GM18867 (cell line): ENCODE measurements around the gene DCC.
A peak's percentile ranks its signal among the peaks of the same experiment; 100 is the strongest.

Experiments used
- ATAC-seq: cut with Tn5 transposase; IDR thresholded peaks from one replicate; pipeline ENCODE4 v1.9.1; 2021; ENCODE audit warnings: mild to moderate bottlenecking, moderate library complexity; ENCODE audit not compliant: unreplicated experiment

Gene DCC, protein sequence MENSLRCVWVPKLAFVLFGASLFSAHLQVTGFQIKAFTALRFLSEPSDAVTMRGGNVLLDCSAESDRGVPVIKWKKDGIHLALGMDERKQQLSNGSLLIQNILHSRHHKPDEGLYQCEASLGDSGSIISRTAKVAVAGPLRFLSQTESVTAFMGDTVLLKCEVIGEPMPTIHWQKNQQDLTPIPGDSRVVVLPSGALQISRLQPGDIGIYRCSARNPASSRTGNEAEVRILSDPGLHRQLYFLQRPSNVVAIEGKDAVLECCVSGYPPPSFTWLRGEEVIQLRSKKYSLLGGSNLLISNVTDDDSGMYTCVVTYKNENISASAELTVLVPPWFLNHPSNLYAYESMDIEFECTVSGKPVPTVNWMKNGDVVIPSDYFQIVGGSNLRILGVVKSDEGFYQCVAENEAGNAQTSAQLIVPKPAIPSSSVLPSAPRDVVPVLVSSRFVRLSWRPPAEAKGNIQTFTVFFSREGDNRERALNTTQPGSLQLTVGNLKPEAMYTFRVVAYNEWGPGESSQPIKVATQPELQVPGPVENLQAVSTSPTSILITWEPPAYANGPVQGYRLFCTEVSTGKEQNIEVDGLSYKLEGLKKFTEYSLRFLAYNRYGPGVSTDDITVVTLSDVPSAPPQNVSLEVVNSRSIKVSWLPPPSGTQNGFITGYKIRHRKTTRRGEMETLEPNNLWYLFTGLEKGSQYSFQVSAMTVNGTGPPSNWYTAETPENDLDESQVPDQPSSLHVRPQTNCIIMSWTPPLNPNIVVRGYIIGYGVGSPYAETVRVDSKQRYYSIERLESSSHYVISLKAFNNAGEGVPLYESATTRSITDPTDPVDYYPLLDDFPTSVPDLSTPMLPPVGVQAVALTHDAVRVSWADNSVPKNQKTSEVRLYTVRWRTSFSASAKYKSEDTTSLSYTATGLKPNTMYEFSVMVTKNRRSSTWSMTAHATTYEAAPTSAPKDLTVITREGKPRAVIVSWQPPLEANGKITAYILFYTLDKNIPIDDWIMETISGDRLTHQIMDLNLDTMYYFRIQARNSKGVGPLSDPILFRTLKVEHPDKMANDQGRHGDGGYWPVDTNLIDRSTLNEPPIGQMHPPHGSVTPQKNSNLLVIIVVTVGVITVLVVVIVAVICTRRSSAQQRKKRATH (N-terminal part only)

DNA sequence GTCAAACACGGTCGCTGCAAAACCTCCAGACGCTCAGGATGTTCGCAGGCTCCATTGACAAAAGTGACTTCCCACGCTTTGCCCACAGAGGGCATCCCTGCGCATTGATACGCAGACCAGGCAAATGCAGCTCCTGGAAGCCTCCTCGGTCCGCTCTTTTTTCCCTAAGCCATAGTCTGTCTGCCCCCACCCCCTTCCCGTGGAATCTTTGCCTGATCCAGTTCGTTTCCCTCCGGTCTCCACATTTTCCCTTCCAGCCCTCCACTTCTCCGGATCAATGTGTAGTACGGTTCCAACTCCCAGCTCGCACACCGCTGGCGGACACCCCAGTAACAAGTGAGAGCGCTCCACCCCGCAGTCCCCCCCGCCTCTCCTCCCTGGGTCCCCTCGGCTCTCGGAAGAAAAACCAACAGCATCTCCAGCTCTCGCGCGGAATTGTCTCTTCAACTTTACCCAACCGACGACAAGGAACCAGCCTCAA, at the start of gene DCC:
Gene DCC (plus strand): TSS at position 307 of the 481 bp plus-strand sequence. CDS start 591 bp downstream, outside the sequence.
- ATAC-seq: peak; percentile 48

DNA sequence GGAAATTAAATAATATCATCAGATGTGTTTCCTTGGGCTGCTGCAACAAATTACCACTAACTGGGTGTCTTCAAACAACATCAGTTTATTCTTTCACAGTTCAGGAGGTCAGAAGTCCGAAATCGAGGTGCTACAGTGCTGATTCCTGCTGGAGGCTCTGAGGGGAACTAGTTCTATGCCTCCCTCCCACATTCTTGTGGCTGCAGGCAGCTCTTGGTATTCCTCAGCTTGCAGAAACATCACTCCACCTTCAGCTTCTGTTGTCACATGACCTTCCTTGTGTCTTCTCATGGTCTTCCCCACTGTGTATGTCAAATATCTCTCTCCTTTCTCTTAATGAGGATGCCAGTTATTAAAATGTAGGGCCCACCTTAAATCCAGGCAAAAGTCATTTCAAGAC, 29.3 kb upstream of the DCC start:
- ATAC-seq: no peak

DNA sequence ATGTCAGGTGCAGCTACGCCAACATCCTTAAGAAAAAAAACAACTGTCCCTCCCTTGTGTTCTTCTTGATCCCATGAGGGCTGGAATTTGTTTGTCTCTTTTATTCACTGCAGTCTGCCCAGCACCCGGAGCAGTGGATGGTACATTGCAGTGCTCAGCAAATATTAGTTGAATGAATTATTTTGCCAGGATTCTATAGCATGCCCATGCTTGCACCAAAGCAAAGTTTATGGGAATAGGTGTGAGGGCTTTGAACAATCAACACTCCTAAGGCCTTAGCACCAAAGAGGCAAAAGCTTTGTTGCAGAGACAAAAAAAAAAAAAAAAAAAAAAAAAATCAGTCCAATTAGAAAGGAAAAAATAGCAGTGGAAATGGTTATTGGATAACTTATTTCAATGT, 28.7 kb upstream of the DCC start:
- ATAC-seq: no peak

DNA sequence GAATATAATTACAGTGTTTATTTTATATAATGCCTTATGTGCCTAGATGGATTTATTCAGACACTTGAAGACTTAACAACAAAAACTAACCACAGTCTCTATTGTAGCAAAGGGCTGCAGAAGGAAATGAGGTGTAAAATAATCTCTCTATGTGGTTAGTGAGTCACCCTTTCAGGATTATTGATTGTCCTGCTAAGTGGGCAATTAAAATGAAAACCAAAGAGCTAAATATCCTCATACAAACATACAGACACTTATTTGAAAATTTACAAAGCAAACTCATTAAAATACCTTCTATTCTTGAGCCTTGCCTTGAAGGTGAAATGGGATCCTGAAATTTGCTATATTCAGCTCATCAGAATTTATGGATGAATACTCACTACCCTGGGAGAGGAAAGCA, 27.7 kb upstream of the DCC start:
- ATAC-seq: no peak

DNA sequence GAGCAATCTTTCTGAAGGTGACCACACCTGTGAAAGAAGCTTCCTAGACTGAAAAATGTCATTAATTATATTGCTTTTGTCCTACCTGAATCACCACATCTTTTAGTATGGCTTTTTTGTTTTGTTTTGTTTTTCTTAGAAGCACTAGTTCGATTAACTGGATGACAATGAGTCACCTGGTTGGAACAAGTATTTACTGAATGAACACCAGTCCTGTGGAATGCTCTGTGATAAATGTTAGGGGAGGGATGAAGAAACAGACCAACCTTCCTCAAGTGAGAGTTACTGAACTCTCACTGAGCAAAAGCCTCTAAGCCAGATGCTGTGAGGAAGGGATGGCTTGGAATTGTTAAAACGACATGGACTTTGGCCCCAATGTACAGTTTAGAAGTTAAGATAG, 26.8 kb upstream of the DCC start:
- no peak for ATAC-seq

DNA sequence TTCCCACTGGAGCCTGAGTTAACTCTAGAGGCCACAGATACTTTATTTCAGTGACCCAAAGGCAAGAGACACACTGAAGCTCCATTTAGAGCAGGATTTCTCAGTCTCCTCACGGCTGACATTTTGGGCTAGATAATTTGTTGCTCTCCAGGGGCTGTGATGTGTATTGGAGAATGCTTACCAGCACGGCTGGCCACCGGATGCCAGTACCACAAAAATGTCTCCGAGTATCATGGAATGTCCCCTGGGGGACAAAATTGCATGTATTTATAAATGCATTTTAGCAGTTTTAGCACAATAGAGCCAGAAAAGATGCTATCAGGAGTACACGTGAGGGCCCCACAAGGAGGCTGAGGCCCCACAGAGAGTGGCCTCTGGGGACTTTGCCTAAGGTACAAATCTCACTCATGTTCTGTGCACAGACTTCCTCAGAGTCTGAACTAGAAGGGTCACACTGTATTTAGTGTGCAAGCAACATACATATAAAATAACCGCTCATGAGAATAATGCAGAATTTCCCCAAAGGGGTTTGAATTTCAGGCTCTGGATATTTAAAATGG, 20.5 kb upstream of the DCC start:
- ATAC-seq: no peak

DNA sequence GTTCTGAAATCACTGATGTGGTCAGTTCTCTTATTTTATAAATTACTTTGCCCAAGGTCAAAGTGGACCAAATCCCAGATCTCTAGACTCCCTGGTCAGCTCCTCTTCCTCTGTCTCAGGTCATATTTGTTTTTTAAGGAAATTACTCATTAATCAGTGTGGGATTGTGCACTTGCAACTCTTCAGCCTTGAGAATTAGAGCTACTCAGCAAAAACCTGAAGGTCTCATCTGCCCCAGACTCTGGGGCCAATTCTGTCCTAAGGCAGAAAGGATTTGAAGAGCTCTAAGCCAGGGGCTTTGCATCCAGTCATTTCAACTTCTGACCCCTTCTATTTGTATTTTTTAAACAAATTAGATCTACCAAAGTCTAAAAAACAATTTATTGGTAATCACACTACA, 17.7 kb upstream of the DCC start:
- ATAC-seq: no peak

DNA sequence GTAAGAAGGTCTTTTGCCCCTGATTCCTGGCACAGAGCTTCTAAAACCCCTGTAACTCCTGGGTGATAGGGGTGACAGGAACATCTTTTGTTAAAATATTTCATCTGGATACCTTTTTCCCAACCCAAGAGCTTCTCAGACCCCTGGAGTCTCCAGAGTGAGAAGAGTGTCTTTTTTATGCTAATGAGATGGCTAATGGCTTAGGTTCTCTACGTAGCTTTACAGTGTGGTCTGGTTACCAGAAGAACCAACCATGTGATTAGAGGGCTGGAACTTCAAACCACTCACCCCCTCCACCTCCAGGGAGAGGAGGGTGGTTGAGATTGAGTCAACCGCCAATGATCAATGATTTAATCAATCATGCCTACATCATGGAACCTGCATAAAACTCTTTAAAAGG, 16.2 kb upstream of the DCC start:
- no peak for ATAC-seq

DNA sequence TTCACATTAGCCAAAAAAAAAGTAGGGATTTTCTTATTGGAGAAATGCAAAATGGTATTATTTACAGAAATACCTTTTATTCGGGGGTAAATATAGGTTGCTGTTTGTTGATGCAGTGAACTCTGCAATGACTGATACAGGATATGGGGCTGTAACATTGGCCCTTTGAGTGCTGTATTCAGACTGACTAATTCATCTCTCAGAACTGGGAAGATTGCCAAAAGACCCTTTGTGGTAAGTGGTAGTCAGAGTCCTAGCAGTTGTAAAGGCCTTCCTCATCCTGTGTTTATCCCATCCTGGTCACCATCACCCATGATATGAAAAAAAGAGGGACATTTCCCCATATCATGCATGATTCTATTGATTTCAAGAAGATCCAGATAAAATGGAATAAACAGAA, 14.0 kb upstream of the DCC start:
- no peak for ATAC-seq

DNA sequence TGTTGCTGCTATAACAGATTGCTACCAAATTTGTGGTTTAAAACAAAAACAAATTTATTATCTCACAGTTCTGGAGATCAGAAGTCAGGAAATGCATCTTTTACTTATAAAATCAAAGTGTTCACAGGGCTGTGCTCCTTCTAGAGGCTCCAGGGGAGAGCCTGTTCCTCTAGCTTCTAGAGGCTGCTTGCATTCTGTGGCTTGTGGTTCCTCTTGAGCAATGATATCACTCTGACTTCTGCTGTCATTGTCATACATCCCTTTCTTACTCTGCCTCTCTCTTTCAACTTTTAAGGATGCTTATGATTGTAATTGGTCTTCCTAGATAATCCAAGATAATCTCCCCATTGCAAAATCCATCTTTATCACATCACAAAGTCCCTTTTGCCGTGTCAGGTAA, 6.1 kb upstream of the DCC start:
- ATAC-seq: no peak

DNA sequence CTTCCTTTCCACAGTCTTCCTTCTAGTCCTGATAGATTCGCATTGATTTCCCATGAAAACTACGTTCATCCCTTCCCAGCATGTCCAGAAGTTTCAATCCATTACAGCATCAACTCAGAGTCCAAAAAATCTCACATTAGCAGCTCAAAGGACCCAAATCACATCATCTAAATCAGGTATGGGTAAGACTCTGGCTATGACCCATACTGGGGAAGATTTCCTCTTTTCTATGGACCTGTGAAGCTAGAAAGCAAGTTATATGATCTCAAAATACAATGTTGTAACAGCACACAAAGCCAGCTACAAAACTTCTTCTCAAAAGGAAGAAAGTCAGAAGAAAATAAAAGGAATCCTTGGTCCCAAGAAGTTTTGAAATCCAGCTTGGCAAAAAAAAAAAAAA, 5.7 kb upstream of the DCC start:
- ATAC-seq: no peak

DNA sequence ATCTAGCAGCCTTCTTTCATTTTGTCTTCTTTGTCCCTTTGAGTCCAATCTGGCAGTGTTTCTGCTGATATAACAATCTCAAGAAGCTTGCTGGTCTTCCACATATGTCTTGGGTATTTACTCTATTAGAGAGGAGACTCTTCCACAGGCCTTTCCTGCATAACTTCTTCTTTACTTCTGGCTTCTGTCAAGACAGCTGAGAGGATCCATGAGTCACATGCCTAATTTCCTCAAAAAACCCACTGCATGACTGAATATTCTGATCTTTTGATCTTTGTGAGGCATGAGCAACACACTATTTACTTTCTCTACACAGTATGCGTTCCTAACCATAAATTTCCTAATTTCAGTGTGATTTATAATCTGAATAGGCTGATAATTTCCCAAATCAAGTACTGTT, 5.1 kb upstream of the DCC start:
- ATAC-seq: no peak

DNA sequence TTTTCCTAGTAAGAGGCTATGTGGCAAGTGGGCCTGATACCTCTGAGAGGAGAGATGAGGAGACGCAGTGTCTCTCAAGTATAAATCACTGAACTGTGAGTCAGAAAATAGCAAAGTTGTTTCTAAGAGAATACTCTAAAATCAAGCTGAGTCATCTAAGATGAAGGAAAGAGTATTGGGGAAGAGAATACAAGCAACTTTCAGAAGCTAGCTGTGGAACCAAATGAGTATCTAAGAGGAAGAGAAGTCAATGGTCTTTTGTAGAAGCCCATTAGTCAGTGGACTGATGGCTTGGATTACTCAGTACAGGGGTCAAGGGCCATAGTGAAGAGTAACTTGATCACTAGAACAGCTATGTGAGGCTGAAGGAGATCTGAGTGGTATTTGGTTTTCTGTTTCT, 2.7 kb upstream of the DCC start:
- no peak for ATAC-seq

DNA sequence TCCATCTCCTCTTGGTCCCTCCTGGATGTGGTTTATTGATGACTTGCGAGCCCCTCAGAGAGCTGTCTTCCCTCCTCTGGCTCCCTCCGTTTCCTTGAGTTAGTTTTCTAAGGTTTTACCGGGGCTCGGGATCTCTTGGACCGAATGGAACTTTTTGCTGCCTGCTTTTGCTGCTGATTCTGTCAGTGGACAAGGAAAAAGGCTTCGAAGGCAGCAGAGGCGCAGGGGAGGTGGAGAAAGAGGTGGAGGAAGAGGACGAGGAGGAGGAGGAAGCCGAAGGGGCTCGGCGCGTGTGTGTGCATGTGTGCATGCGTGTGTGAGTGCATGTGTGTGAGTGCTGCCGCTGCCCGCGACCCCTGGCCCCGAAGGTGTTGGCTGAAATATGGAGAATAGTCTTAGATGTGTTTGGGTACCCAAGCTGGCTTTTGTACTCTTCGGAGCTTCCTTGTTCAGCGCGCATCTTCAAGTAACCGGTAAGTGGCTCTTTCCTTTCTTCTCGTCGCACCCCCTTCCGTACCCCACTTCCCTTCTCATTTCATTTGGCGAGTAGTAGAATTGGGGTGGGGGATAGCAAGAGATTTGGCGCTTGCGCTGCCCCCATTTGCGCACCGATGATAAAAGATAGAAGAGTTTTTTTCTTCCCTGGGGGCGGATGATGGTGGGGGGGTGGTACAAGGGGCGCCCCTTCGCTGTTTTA, 557 bp downstream of the DCC start:
- ATAC-seq: no peak

DNA sequence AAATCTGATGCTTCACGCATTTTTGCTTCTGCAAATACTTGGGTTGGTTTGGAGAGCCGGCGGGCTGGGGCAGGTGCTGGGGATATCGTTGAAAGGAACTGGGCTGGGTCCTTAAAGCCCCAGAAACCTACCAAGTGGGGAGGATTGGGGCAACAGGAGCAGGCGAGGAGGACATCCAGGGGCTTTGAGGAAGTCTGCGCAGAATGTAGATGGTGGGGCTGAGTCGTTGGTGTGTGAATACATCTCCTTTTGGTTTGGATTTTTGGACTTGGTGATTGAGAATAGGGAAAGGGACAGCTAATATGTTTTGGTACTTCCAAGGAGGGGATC, 1.1 kb downstream of the DCC start:
- ATAC-seq: no peak

DNA sequence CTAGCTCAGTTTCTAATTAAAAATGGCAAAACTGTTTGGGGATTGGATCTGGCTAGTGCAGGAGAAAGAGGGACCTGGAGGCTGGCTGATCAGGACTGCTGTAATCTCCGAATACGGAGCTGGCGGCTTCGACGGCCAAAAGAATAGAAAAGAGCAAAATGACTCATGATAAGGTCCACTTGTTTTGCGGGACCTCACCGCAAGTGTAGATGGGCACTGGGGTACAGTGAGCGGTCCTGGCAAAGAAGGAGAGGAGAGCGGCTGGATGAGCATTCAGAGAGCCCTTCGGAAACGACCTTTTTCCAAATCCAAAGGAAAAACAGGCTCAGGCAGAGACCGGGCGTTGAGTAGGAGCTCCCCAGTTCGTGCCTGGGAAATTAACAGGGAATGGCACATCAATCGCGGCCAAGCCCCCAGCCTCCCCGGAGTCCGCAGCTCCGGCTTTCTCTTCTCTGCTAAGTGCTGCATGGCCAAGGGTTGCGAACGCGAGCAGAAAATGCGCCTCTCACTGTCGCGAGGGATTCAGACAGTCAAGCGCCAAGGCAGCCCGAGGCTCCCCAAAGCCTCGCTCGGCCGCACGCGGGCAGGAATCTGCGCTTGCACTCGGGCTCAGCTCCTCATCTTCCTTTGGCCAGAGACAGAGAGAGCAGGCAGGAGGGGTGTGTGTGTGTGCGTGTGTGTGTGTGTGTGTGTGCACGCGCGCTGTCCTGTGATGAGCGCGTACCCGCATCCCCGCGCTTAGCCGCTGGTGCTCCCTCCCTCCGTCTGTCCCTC, 1.8 kb downstream of the DCC start:
- no peak for ATAC-seq

DNA sequence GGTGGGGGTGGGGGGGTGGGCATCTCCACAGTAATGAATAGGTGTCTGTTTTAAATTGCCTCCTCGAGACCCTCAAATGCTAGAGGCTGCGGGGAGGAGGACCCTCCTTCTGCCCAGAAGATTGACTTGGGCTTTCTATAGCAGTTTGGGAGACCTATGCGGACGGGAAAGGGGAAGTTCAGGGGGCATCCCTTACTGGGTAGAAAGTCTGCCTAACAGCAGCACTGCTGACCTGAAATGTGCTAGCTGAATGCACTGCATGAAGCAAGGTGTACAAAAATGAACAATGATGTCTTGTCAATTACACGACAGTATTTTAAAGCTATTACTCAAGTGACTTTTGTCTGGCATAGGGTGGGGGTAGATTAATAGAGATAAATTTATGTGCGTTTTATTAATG, 2.5 kb downstream of the DCC start:
- ATAC-seq: no peak

DNA sequence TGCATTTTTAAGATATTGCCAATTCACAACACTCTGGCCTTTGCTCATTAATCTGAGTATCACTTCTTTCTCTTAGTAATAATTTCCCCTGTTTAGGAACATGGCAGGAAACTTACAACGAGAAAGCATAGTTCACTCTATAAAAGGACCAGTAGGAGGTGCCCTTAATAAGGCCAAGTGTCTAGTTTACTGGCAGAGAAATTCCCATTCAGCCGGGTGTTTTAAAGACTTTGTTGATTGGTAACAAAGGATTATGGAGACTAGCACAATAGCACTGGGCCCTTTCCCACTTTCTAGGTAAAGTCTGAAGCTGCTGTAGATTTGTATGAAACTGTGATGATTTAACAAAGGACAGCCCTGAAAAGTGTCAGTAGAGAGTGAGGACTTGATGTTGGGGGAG, 3.1 kb downstream of the DCC start:
- peak; percentile 49 for ATAC-seq

DNA sequence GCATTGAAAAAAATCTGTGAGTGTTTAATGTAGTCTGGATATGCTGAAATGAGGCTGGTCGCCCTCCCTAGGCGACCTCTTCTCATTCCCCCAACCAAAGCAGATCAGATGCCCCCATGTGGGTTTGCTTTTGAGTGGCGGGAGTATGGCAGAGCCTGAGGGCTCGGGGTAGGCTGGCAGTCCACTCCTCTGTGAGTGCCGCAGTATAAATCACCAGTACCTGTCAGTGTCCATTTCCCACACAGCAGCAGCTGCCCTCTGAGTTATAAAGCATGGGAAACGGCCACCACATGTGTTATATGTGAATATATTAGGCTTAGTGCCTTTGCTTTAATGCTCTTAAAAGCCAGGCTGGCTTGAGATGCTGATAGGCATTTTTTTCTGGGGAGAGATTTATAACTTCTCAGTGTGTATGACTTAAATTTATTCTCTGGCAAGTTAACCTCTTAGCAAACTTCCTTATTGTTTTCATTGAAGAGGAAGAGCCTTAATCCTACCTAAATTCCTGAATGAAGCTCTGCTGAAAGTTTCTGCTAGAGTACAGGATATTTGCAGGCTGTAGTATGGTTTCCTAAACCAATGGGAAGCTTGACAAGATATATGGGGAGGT, 3.8 kb downstream of the DCC start:
- no peak for ATAC-seq

DNA sequence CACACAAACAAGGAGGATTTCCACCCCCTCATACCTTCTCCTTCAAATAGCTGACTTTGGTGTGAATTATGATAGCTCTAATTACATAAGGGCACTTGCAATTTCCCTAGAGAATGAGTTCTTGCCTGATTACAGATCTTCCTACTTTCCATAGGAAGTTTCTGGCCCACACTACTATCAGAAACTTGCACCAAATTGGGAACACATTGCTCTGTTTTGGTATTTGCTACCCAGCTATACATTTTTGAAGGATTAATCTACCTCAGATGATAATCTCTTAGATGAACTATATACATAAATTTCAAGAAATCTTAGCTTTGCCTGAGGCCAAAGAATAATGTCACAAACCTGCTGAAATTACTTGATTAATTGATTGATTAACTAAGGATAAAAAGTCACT, 4.9 kb downstream of the DCC start:
- no peak for ATAC-seq
